HG03039 (cell line): ENCODE data around the gene PDGFA.

Experiments
- ATAC-seq: cut with Tn5 transposase; IDR thresholded peaks from one replicate; pipeline ENCODE4 v1.9.1; 2021; ENCODE audit warnings: mild to moderate bottlenecking, moderate library complexity; ENCODE audit not compliant: unreplicated experiment

PDGFA gene

DNA sequence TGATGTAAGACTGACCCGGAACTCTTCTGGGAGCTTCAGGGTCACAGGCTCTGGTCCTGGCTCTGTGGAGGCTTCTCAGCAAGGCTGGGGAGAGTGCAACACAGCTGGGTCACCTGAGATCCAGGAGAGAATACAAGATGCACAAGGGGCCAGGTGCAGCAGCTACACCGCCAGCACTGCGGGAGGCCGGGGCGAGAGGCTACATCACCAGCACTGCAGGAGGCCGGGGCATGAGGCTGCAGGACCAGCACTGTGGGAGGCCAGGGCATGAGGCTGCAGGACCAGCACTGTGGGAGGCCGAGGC is 44.3 kb downstream of the PDGFA start:
- ATAC-seq: no peak

GRCh38 chr7:474605-475424 is 44.8 kb downstream of the PDGFA start:
- ATAC-seq: no peak

- ATAC-seq: no peak
Measured at GRCh38 chr7:473870-474604, 45.6 kb downstream of the PDGFA start.

DNA sequence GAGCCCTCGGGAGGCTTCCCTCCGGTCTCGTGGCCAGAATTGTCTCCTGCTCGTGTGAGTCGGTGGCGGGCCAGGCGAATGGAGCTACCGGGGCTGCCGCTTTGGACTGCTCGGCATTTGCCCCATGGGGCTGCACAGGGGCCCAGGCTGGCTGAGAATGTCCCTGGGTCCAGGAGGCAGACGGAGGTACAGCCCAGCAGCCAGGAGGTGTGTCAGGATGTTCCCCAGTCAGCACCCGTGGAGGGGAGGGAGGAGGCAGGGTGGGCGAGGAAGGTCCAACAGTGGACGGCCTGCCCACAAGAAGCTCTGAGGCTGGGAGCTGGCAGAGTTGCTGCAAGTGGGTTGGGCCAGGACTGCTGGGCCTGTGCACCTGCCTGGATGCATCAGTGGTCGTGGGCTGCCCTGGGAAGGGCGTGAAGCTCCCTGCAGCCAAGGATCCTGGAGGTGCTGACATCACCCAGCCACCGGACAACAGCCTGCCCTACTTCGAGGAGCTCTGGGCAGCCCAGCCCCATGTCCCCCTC is 46.4 kb downstream of the PDGFA start:
- no peak for ATAC-seq

DNA sequence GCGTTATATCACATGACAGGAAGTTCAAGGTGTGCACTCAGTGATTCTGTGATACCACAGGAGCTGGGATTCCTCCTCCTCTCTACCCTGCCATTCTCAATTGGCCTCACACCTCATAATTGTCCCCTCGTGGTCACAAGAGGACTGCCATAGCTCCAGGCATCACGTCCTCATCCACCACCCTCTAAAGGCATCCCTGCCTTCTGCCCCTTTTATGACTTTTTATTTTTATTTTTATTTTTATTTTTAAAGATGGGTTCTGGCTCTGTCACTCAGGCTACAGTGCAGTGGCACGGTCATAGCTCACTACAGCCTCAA is 47.0 kb downstream of the PDGFA start:
- no peak for ATAC-seq

DNA sequence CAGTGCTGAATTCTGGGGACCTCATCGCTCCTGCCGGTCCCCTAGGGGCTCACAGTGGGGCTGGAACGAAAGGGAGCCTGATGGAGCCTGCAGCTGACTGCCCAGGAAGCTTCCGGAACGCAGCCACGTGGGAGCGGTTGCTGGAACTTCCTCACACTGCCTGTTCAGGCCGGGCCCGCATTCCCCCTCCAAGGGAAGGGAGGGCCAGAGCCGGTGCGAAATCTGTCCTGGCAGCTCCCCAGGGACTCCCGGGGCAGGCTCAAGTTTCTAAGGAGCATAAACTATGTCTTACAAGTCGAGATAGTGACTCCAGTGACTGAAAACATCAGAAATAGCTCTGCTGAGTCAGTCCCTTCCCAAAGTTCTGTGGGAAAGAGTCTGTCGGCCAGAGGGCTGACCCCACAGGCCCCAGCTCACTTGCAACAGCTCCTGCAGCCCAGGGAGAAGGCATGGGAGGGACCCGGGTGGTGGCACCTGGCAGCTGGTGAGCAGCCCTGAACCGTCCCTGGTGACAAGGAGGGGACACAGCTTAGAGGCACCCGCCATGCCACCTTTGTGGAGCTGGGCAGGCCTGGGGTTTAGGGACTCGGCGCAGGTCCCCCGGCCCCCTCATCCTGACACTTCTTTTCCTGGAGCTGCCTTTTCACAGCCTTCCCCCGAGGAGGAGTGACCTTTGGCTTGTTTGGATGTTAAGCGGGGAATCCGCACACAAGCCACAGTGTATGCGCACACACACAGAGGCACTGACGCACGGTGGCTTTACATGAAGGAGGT is 47.6 kb downstream of the PDGFA start:
- no peak for ATAC-seq

DNA sequence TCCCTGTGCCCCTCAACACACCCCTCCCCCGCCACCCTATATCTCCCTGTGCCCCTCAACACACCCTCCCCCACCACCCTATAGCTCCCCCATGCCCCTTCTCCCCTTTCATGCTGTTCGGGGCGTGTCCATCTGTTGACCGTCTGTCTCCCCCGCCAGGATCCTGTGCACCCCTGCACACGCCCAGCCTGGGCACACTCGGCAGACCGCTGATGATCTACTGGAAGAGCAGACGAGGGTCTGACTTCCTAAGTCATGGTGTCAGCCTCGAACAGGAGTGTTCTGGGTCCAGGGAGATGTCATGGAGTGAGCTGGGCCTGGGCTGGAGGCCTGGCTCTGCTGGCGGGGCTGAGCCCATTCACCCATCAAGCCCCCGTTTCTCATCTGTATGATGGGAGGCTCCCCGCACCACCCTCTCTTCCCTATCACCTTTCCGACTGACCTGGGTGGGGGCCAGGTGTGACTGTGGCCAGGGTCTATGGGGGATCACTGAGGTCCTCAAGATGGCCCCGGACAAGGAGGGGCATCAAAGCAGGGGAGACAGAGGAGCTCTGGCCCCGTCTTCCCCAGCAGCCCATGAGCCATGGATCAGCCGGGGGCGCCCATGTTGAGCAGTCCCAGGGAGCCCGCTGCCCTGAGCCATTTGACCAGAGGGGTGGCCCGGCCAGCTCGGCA is 48.3 kb downstream of the PDGFA start:
- ATAC-seq: no peak

DNA sequence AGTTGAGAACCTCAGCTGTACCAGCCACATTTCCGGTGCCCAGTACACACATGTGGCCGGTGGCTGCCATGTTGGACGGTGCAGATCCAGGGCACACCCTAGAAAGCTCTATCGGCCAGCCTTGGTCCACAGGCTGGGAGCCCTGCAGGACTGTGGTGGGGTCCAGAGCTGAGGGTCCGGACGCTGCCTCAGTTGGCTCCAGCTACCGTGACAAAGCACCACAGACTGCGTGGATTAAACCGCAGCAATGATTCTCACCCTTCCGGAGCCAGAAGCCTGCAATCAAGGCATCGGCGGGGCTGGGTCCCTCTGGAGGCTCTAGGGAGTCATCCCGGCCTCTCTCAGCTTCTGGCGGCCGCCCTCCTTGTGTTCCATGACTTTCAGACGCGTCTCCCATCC is 50.1 kb downstream of the PDGFA start:
- ATAC-seq: no peak

GRCh38 chr7:468681-469562 is 50.7 kb downstream of the PDGFA start:
- no peak for ATAC-seq

GRCh38 chr7:467856-468545 is 51.6 kb downstream of the PDGFA start:
- no peak for ATAC-seq

- no peak for ATAC-seq
Measured at GRCh38 chr7:467393-467828, 52.2 kb downstream of the PDGFA start.

GRCh38 chr7:466465-467191 is 53.0 kb downstream of the PDGFA start:
- ATAC-seq: no peak

DNA sequence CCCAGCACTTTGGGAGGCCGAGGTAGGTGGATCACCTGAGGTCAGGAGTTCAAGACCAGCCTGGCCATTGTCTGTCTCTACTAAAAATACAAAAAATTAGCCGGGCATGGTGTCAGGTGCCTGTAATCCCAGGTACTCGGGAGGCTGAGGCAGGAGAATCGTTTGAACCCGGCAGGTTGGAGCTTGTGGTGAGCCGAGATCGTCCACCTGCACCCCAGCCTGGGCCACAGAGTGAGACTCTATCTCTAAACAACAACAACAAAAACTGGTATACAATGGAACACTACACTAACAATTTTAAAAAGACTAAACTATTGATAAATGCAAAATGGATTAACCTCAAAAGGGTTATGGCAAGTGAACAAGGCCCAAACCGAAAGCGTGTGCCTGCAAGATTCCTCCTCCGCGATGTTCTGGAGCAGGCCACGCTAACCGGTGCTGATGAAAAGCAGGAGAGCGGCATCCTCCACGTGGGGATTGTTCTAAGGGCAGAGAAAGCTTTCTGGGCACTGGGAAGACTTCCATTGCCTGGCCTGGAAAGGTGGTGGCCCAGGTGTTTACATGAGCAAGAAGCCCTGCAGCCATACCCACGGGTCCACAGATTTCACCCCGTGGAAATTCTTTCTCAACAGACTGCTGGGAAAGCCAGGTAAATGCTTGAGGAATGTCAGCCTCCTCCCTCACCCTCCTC is 53.8 kb downstream of the PDGFA start:
- ATAC-seq: no peak

DNA sequence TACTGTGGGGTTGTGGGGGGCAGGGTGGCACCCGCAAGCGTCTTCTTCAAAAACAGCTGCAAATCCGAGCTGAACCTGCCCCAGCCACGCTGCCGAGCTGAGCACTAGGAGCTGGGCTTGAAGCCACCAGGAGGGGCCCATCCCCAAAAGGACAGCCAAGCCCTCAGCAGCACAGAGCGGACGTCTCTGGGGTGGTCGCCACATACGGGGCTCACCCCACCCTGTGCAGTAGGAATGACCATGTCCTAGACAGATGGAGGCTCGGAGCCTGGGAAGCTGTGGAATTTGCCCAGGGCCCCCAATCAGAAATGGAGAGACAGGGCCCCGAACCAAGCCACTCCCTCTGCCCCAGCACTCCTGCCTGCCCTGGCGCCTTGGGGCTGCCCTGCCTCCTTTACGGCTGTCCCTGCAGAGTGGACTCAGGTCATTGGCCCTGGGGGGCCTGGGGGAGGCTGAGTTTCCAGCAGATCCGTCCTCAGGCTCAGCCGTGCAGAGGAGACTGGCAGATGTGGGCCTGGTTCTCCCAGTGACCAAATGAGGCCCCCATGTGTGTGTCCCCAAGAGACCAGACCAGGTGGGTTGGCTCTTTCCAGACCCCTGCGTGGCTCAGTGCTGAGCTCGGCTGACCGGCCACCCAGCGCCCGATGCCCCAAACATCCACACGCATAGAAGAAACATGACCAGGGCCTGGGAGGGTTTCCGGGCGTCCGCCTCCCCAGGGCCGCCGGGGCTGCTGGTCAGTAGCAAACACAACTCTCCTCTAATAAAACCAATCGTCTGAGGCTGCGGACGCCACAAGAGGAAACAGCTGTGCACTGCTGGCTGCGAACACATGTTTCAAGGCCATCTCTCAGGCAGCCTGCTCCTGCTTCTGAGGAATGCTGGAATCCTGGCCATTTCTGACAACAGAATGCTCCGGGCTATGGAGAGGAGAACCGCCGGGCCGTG is 54.9 kb downstream of the PDGFA start:
- ATAC-seq: no peak

GRCh38 chr7:463817-464453 is 55.7 kb downstream of the PDGFA start:
- no peak for ATAC-seq

DNA sequence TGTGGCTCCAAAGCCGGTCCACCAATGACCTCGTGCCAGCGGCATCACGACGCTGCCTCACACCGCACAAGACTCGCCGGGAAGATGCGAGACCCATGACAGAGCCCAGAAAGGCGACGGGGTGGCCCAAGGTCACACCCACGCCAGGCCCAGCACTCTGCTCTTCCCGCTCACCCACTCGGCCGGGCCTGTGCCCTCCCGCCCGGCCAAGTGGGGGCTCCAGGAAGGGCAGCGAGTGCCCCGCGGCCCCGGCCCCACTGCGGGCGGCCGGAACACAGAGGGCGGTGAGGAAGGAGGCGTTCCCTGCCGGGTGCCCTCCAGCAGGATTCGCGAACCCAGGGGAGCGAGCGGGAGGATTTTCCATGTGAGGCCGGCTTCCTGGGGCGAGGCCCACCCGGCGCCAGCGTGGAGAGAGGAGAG is 56.3 kb downstream of the PDGFA start:
- ATAC-seq: no peak
